ACHN (cell line): Measurements from ENCODE around the gene DHX40.
A peak's percentile ranks its signal among the peaks of the same experiment; 100 is the strongest.
"Not testable (repeated sequence)": the region's sequence is repeated elsewhere in the genome, so short reads cannot be mapped to it uniquely, and the experiment has no call there.

ENCODE experiments used
- DNase-seq: peaks from one replicate; pipeline ENCODE4 v3.0.0-alpha.2; 2015
- in situ Hi-C: cut with HindIII; loops from 2 replicates; pipeline ENCODE4 v1.10.0; 2017; ENCODE audit warnings: low sequenced_read_pairs, low pct_ligation_motif_present, low pct_unique_long_range_greater_than_20kb

Gene DHX40

GRCh38 chr17:59550703-59551102 is 14.7 kb upstream of the DHX40 start:
- in situ Hi-C loops, result no loop called here

GRCh38 chr17:59558039-59558438 is 7.4 kb upstream of the DHX40 start:
- in situ Hi-C loops, result no loop called here
- no peak for DNase-seq

More at GRCh38 chr17:59550703-59551102, 14.7 kb upstream of the DHX40 start:
- DNase-seq, result no peak

- in situ Hi-C loops, result no loop called here
- peak; percentile 18 for DNase-seq
Measured at GRCh38 chr17:59558953-59559352, 6.5 kb upstream of the DHX40 start.

DNA sequence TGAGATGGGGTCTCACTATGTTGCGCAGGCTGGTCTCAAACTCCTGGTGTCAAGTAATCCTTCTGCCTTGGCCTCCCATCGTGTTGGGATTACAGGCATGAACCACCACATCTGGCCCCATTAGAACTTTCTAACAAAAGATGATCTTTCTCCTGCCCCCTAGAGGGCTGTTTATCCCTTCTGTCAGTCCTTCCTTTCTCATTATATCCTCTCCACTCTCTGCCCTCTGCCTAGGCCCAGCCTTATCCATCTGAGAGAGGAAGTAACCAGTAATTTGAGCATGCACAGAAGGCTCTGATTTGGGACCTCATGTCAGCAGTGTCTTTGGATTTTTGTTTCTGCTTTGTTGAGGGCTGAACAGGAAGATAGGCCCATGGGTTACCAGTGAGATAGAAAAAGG is 4.4 kb upstream of the DHX40 start:
- in situ Hi-C loops, result no loop called here
- DNase-seq, result peak; percentile 47

DNA sequence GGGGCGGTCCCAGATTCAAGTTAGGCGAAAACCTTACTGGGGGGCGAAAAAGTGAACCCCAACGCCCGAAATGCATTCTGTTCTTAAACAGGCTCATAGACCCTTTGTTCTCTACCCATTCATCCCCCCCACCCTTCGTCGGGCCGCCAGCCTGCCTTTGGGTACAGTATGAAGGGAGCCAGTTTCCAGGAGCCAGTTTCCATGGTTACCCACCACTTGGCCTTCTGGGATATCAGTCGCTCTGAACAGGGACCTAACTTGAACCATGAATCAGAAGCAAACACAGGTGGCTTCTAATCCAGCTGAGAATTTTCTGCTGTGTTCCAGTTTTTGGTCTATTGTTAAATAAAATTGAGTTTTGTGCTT is 532 bp downstream of the DHX40 start:
- in situ Hi-C loops, result no loop called here

GRCh38 chr17:59569151-59569550 is 3.7 kb downstream of the DHX40 start:
- in situ Hi-C loops, DNase-seq: not testable (repeated sequence)

More for the DNA sequence above, 532 bp downstream of the DHX40 start:
- peak; percentile 79 for DNase-seq

- in situ Hi-C loops, result no loop called here
- no peak for DNase-seq
Measured at GRCh38 chr17:59572301-59572924, 7.0 kb downstream of the DHX40 start.

- in situ Hi-C loops, DNase-seq: not testable (repeated sequence)
Measured at GRCh38 chr17:59584168-59584567, 18.8 kb downstream of the DHX40 start.

GRCh38 chr17:59600169-59600568 is 34.8 kb downstream of the DHX40 start:
- in situ Hi-C loops, result no loop called here
- no peak for DNase-seq

GRCh38 chr17:59601130-59601529 is 35.7 kb downstream of the DHX40 start:
- in situ Hi-C loops, result no loop called here
- DNase-seq, result no peak

DNA sequence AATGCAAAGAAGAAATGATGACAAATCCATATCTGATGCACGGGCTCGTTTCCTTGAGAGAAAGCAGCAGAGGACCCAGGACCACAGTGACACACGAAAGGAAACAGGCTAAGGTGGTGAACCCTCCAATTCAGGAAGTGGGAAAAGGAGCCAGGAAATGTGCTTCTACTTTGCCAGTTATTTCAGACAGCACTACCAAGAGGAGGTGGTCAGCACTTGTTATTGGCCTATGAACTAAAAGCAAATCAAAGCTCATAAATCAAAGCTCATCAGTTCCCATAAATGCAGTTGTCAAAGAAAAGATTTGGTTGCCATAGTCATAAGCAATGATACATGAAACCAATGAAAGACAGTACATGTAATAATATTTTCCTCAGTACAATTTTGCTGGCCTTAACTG is 41.7 kb downstream of the DHX40 start:
- no peak for DNase-seq
- in situ Hi-C loops, result no loop called here

- in situ Hi-C loops, result no loop called here
- DNase-seq, result peak; percentile 29
Measured at GRCh38 chr17:59607817-59608403, 42.5 kb downstream of the DHX40 start.

- DNase-seq, result no peak
- in situ Hi-C loops, result no loop called here
Measured at GRCh38 chr17:59611503-59611902, 46.1 kb downstream of the DHX40 start.

- in situ Hi-C loops, result no loop called here
Measured at GRCh38 chr17:59616253-59616920, 51.0 kb downstream of the DHX40 start.

GRCh38 chr17:59617156-59617732 is 51.8 kb downstream of the DHX40 start:
- in situ Hi-C loops, result no loop called here
- DNase-seq, result peak; percentile 16

More at GRCh38 chr17:59616253-59616920, 51.0 kb downstream of the DHX40 start:
- no peak for DNase-seq

- in situ Hi-C loops, result no loop called here
- DNase-seq, result no peak
Measured at GRCh38 chr17:59619035-59619297, 53.6 kb downstream of the DHX40 start.

DNA sequence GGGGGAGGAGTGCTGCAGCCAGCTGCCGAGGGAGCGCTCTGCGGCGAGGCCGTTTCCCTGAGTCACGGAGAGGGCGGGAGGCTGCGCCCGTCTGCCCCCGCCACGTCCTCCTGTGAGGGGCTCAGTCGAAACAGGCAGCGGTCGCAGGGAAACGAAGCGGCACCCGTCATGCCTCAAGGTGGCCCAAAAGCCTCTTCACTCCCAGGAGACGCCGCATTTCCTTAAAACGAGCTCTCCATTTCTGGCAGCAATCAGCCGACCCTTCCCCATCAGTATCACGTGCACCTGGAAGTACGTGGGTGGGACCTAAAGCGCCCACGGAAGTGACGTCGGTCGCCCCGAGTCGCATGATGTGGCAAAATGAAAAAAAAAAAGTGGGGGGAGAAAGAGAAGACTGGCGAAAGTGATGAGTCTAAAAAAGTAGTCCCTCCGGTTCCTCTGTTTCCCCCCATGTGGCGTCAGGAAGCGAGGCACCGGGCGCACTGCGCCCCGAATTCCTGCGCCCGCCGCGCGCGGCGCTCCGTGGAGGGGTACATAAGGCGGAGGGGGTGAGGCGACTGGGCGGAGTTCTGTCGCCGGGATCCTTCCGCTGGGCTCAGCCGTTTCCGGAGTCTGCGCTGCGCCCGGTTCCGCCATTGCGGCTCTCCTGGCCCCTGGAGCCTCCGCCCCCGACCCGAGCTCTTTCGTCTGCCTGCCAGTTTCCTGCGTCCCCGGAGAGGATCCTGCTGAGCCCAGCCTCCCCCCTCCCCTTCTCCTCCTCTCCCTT is 54.1 kb downstream of the DHX40 start, which contains the start of gene CLTC:
TSS of gene CLTC (plus strand) at position 598 of the 766 bp plus-strand sequence. CDS start 237 bp downstream, outside the sequence.
- DNase-seq, result peak; percentile 98
- in situ Hi-C loops, result no loop called here

- in situ Hi-C loops, result no loop called here
- DNase-seq, result no peak
Measured at GRCh38 chr17:59620064-59620359, 54.6 kb downstream of the DHX40 start.
